Gastroesophageal sphincter (tissue), 4 donors: ENCODE results near the gene PCDHGA1. TPM values are rescaled to one million over a fixed set of nuclear protein-coding genes. Genes with fewer than 3 reads are reported as not detected.
A peak's percentile ranks its signal among the peaks of the same experiment; 100 is the strongest.
"Not testable (repeated sequence)": the region's sequence is repeated elsewhere in the genome, so short reads cannot be mapped to it uniquely, and the experiment has no call there.

ENCODE experiments used
- ATAC-seq: fragments of 150-250 bp; one replicate; pipeline ENCODE4 v1.9.1; 2016; ENCODE audit warnings: mild to moderate bottlenecking, moderate library complexity
- H3K27ac ChIP-seq, 4 donors: fragments of 200-600 bp; sonication (generic) in 3 of 4; 1 replicate in 3 of 4; 2 replicates in 1 of 4; pipeline ENCODE4 v1.5.1; 2016 to 2019
- H3K27me3 ChIP-seq: fragments of 200-600 bp; sonication (generic); one replicate; pipeline ENCODE4 v1.5.1; 2019
- H3K36me3 ChIP-seq, 2 donors: fragments of 200-600 bp; sonication (generic); one replicate each; pipeline ENCODE4 v1.5.1; 2019; ENCODE audit warnings: control low read depth in 1 of 2
- H3K4me1 ChIP-seq, 3 donors: fragments of 200-600 bp; sonication (generic); 1 replicate in 2 of 3; 2 replicates in 1 of 3; pipeline ENCODE4 v1.5.1; 2016 to 2019; ENCODE audit warnings: control low read depth in 2 of 3
- H3K4me3 ChIP-seq, 2 donors: fragments of 200-600 bp; sonication (generic); one replicate each; pipeline ENCODE4 v1.5.1; 2019; ENCODE audit warnings: mild to moderate bottlenecking in 1 of 2, moderate library complexity in 1 of 2
- H3K9me3 ChIP-seq, 3 donors: fragments of 200-600 bp; sonication (generic); one replicate each; pipeline ENCODE4 v1.5.1; 2017 to 2019; ENCODE audit warnings: control low read depth in 2 of 3
- EP300 ChIP-seq: sonication (generic); formaldehyde crosslinking; IDR thresholded peaks from one replicate; pipeline ENCODE4 v1.6.1; 2017; ENCODE audit warnings: antibody characterized with exemption, mild to moderate bottlenecking
- POLR2A ChIP-seq, 2 donors: fragments of 450-650 bp; IDR thresholded peaks; one replicate each; pipeline ENCODE4 v1.6.1; 2017; ENCODE audit warnings: antibody characterized with exemption in 2 of 2, mild to moderate bottlenecking in 2 of 2, moderate library complexity in 1 of 2
- POLR2AphosphoS5 ChIP-seq: sonication (generic); formaldehyde crosslinking; IDR thresholded peaks from one replicate; pipeline ENCODE4 v1.6.1; 2017; ENCODE audit warnings: antibody characterized with exemption
- WGBS, 2 donors: methylation state at CpG; one replicate each; pipeline ENCODE4 v1.1.5; 2018; ENCODE audit warnings: low coverage in 1 of 2; 5-methylcytosine and 5-hydroxymethylcytosine counted together
- total RNA-seq, 4 donors: library from RNA; depleted of rRNA; stranded (reverse); fragments of >200 nt; gene quantifications; one replicate each; pipeline ENCODE4 v1.1.0, GENCODE V29; 2016
- TF ChIP-seq, protein P1 (sequence below), 4 experiments: fragments of 200-600 bp in 2 of 4; fragments of 450-650 bp in 2 of 4; sonication (generic) in 1 of 4; IDR thresholded peaks; one replicate each; pipeline ENCODE4 v1.5.1; 2017 to 2019; ENCODE audit warnings: antibody characterized with exemption in 4 of 4, mild to moderate bottlenecking in 2 of 4, moderate library complexity in 2 of 4

PCDHGA1 gene
- total RNA-seq, 4 donors from 2014 or later = 0.67 to 1.3 (median 1.1) TPM

DNA sequence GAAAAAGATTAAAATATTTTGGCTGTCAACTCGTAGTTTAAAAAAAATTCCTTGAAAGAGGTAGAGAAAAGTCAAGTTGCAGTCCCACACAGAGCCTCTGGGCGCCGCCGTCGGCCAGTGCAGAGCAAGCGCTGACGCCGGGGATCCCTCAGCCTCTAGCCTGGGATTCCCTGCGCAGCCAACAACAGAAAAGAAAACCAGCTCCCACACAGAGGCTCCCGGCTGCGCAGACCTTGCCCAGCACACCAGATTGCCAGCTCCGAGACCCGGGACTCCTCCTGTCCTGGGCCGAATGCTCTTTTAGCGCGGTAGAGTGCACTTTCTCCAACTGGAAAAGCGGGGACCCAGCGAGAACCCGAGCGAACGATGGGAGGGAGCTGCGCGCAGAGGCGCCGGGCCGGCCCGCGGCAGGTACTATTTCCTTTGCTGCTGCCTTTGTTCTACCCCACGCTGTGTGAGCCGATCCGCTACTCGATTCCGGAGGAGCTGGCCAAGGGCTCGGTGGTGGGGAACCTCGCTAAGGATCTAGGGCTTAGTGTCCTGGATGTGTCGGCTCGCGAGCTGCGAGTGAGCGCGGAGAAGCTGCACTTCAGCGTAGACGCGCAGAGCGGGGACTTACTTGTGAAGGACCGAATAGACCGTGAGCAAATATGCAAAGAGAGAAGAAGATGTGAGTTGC is 87.3 kb downstream of the PCDHGA1 start, which contains the start of gene PCDHGB7:
Gene PCDHGB7, plus strand, starts transcription at position 184 of the 679 bp plus-strand sequence. Its CDS starts 183 bp downstream, at position 367.
- TF ChIP-seq, protein P1, sequence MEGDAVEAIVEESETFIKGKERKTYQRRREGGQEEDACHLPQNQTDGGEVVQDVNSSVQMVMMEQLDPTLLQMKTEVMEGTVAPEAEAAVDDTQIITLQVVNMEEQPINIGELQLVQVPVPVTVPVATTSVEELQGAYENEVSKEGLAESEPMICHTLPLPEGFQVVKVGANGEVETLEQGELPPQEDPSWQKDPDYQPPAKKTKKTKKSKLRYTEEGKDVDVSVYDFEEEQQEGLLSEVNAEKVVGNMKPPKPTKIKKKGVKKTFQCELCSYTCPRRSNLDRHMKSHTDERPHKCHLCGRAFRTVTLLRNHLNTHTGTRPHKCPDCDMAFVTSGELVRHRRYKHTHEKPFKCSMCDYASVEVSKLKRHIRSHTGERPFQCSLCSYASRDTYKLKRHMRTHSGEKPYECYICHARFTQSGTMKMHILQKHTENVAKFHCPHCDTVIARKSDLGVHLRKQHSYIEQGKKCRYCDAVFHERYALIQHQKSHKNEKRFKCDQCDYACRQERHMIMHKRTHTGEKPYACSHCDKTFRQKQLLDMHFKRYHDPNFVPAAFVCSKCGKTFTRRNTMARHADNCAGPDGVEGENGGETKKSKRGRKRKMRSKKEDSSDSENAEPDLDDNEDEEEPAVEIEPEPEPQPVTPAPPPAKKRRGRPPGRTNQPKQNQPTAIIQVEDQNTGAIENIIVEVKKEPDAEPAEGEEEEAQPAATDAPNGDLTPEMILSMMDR (IDR thresholded peaks at IDR 0.05) = peak; percentile 35 to 74 (median 68)
- ATAC-seq = peak; percentile 87
- Histone ChIP-seq H3K9me3 (peaks cover 0 to 98% (median 11%) of the 10 kb centered on the region in 3 donors), H3K27ac (peak within 1 kb of the TSS in 3 of 4 donors; percentile 56 to 70 (median 69)), H3K4me3 (peak within 1 kb of the TSS; percentile 36 to 52), H3K4me1 (peaks cover 0 to 23% (median 0%) of the 10 kb centered on the region in 3 donors), H3K36me3 (peaks cover 0 to 16% of the 10 kb centered on the region in 2 donors)
- WGBS, 2 donors = 8 to 10% methylated on average over 8 to 13 of the region's 47 CpGs
- not testable (repeated sequence) for H3K27me3 ChIP-seq

DNA sequence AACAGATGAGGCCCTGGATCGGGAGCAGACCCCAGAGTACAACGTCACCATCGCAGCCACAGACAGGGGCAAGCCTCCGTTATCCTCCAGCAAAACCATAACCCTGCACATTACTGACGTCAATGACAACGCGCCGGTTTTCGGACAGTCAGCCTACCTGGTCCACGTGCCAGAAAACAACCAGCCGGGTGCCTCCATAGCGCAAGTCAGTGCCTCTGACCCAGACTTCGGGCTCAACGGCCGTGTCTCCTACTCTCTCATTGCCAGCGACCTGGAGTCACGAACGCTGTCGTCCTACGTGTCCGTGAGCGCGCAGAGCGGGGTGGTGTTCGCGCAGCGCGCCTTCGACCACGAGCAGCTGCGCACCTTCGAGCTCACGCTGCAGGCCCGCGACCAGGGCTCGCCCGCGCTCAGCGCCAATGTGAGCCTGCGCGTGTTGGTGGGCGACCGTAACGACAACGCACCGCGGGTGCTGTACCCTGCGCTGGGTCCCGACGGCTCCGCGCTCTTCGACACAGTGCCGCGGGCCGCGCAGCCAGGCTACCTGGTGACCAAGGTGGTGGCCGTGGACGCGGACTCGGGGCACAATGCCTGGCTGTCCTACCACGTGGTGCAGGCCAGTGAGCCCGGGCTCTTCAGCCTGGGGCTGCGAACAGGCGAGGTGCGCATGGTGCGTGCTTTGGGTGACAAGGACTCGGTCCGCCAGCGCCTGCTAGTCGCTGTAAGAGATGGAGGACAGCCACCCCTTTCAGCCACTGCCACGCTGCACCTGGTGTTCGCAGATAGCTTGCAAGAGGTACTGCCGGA is 89.0 kb downstream of the PCDHGA1 start:
- Histone ChIP-seq H3K27ac (no peak overlapping the region), H3K36me3 (peaks cover 0 to 14% of the 10 kb centered on the region in 2 donors), H3K9me3 (peaks cover 0 to 98% (median 12%) of the 10 kb centered on the region in 3 donors), H3K4me3 (no peak overlapping the region), H3K27me3 (no peaks in the 10 kb centered on the region), H3K4me1 (peaks cover 0 to 23% (median 0%) of the 10 kb centered on the region in 3 donors)
- WGBS, 2 donors = 18 to 46% methylated on average over 6 to 7 of the region's 74 CpGs
- TF ChIP-seq POLR2AphosphoS5 (no peak), POLR2A (IDR thresholded peaks at IDR 0.05) (no peak), EP300 (no peak)
- TF ChIP-seq, protein P1 (IDR thresholded peaks at IDR 0.05) = no peak
- ATAC-seq = no peak

DNA sequence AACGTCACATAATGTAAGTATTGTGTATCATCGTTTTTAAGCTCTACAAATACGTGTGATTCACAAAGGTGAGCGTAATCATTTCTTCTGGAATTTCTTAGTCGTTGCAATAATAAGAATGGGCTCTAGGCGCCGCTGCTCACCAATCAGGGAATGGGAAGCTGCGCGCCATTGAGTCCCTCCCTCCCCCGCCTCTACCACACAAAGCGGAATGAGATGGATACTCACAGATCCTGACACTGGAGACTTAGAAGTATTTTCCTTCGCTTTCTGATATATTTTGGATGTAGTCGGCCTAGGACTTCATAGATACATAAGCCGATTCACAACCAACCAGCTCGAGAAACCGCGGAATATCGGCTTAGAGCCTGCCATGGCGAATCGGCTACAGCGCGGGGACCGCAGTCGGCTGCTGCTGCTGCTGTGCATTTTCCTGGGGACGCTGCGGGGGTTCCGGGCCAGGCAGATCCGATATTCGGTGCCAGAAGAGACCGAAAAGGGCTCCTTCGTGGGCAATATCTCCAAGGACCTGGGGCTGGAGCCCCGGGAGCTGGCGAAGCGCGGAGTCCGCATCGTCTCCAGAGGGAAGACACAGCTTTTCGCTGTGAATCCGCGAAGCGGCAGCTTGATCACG is 90.7 kb downstream of the PCDHGA1 start, which contains the start of gene PCDHGA11:
Gene PCDHGA11, plus strand, starts transcription at position 197 of the 634 bp plus-strand sequence. Its CDS starts 177 bp downstream, at position 374.
- Histone ChIP-seq H3K9me3 (peaks cover 0 to 99% (median 12%) of the 10 kb centered on the region in 3 donors), H3K4me3 (peak within 1 kb of the TSS in 1 of 2 donors; percentile 41), H3K27me3 (no peaks in the 10 kb centered on the region), H3K36me3 (peaks cover 0 to 16% of the 10 kb centered on the region in 2 donors), H3K4me1 (peaks cover 0 to 23% (median 0%) of the 10 kb centered on the region in 3 donors), H3K27ac (no peak within 1 kb of the TSS)
- peak; percentile 43 for ATAC-seq
- 15 to 20% methylated on average over 24 to 28 of the region's 42 CpGs for WGBS, 2 donors
- TF ChIP-seq, protein P1 (IDR thresholded peaks at IDR 0.05) = peak in 3 of 4 experiments; percentile 19 to 36 (median 27)
- TF ChIP-seq POLR2A (IDR thresholded peaks at IDR 0.05) (no peak), POLR2AphosphoS5 (no peak), EP300 (no peak)

DNA sequence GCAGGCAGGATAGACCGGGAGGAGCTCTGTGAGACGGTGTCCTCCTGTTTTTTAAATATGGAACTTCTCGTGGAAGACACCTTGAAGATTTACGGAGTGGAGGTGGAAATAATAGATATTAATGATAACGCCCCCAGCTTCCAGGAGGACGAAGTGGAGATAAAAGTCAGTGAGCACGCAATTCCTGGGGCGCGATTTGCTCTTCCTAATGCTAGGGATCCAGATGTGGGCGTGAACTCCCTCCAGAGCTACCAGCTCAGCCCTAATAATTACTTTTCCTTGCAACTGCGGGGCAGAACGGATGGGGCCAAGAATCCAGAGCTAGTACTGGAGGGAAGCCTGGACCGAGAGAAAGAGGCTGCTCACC is 91.2 kb downstream of the PCDHGA1 start:
- WGBS, 2 donors = 0 to 10% methylated on average over 2 to 6 of the region's 13 CpGs
- H3K9me3 ChIP-seq = peaks cover 0 to 99% (median 13%) of the 10 kb centered on the region in 3 donors
- H3K36me3 ChIP-seq = peaks cover 0 to 21% of the 10 kb centered on the region in 2 donors
- H3K4me3 ChIP-seq = peak overlapping the region in 1 of 2 donors; percentile 41
- H3K4me1 ChIP-seq = peaks cover 0 to 23% (median 0%) of the 10 kb centered on the region in 3 donors
- no peaks in the 10 kb centered on the region for H3K27me3 ChIP-seq
- no peak overlapping the region for H3K27ac ChIP-seq
- no peak for ATAC-seq
- TF ChIP-seq, protein P1 (IDR thresholded peaks at IDR 0.05) = no peak
- no peak for TF ChIP-seq POLR2A (IDR thresholded peaks at IDR 0.05)
- TF ChIP-seq POLR2AphosphoS5 = no peak
- no peak for TF ChIP-seq EP300
